MM.1S (cell line): ENCODE measurements around the gene TNFRSF9.

ENCODE experiments used
- EZH2 ChIP-seq: fragments of 300-600 bp; sonication (generic); optimal IDR thresholded peaks from 2 replicates; pipeline ENCODE3; 2017; ENCODE audit warnings: low read depth, mild to moderate bottlenecking, antibody characterized with exemption, low read length, mixed read lengths
- EZH2phosphoT487 ChIP-seq: fragments of 300-600 bp; sonication (generic); IDR thresholded peaks from 2 replicates; pipeline ENCODE4 v1.6.1; 2018; ENCODE audit warnings: antibody characterized with exemption, low read length
- TF ChIP-seq, protein P1 (sequence below): fragments of 300-600 bp; sonication (generic); IDR thresholded peaks from 2 replicates; pipeline ENCODE4 v1.5.1; 2016; ENCODE audit warnings: antibody characterized with exemption, low read length, mixed read lengths

DNA sequence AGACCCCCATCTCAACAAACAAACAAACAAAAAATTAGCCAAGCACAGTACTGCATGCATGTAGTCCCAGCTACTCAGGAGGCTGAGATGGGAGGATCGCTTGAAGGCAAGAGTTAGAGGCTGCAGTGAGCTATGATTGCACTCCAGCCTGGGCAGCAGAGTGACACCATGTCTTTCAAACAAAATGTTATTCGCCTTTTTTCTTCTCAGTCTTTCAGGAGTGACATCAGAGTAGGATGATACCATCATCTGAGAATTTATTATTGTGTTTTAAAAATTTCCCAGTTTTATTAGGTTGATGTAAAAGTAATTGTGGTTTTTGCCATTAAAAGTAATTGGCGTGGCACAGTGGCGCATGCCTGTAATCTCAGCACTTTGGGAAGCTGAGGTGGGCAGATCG lies 31.6 kb upstream of the TNFRSF9 start:
- TF ChIP-seq, protein P1, sequence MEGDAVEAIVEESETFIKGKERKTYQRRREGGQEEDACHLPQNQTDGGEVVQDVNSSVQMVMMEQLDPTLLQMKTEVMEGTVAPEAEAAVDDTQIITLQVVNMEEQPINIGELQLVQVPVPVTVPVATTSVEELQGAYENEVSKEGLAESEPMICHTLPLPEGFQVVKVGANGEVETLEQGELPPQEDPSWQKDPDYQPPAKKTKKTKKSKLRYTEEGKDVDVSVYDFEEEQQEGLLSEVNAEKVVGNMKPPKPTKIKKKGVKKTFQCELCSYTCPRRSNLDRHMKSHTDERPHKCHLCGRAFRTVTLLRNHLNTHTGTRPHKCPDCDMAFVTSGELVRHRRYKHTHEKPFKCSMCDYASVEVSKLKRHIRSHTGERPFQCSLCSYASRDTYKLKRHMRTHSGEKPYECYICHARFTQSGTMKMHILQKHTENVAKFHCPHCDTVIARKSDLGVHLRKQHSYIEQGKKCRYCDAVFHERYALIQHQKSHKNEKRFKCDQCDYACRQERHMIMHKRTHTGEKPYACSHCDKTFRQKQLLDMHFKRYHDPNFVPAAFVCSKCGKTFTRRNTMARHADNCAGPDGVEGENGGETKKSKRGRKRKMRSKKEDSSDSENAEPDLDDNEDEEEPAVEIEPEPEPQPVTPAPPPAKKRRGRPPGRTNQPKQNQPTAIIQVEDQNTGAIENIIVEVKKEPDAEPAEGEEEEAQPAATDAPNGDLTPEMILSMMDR: no peak
- TF ChIP-seq EZH2 (no peak), EZH2phosphoT487 (no peak)
